PFSK-1 (cell line): ENCODE measurements around the gene GPR155.
A peak's percentile ranks its signal among the peaks of the same experiment; 100 is the strongest.

Experiments used
- FOXP2 ChIP-seq: optimal IDR thresholded peaks from 2 replicates; pipeline ENCODE3; 2011; ENCODE audit warnings: borderline replicate concordance, control low read depth, inconsistent platforms; ENCODE audit not compliant: insufficient read depth; ENCODE audit errors: extremely low read length, extremely low read depth
- POLR2AphosphoS5 ChIP-seq: IDR thresholded peaks from 2 replicates; pipeline ENCODE4 v1.6.1; 2012; ENCODE audit warnings: low read depth, mild to moderate bottlenecking, control low read depth, low read length, moderate library complexity
- SIN3A ChIP-seq: IDR thresholded peaks from 2 replicates; pipeline ENCODE4 v1.6.1; 2012; ENCODE audit warnings: mild to moderate bottlenecking, low read length, moderate library complexity, borderline replicate concordance; ENCODE audit not compliant: insufficient read depth
- TAF1 ChIP-seq: IDR thresholded peaks from 2 replicates; pipeline ENCODE4 v1.6.1; 2012; ENCODE audit warnings: low read length, control low read depth, borderline replicate concordance; ENCODE audit not compliant: insufficient read depth
- TF ChIP-seq, protein P1 (sequence below), 2 experiments: IDR thresholded peaks; 2 replicates each; pipeline versions ENCODE4 v1.6.1 to v1.8.0; 2011 to 2012; ENCODE audit warnings: low read depth in 2 of 2, low read length in 2 of 2, control low read depth in 1 of 2, inconsistent platforms in 1 of 2, mild to moderate bottlenecking in 1 of 2, moderate library complexity in 1 of 2; ENCODE audit not compliant: insufficient read depth in 1 of 2

GPR155 gene

DNA sequence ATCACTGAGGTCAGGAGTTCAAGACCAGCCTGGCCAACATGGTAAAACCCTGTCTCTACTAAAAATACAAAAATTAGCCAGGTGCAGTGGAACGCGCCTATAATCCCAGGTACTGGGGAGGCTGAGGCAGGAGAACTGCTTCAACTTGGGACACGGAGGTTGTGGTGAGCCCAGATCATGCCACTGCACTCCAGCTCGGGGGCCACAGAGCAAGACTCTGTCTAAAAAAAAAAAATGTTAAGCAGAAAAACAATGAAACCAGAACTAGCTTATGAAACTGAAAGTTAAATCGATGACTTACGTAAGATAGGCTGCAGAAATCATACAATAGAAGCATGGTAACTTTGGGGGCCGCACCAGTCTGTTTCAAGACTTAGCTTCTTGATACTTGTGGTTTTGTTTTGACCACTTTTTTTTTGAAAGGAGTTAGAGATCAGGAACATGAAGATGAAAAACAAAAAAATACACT lies 6.2 kb upstream of the GPR155 start:
- TF ChIP-seq FOXP2, result no peak
- TF ChIP-seq SIN3A, result no peak
- TF ChIP-seq, protein P1, sequence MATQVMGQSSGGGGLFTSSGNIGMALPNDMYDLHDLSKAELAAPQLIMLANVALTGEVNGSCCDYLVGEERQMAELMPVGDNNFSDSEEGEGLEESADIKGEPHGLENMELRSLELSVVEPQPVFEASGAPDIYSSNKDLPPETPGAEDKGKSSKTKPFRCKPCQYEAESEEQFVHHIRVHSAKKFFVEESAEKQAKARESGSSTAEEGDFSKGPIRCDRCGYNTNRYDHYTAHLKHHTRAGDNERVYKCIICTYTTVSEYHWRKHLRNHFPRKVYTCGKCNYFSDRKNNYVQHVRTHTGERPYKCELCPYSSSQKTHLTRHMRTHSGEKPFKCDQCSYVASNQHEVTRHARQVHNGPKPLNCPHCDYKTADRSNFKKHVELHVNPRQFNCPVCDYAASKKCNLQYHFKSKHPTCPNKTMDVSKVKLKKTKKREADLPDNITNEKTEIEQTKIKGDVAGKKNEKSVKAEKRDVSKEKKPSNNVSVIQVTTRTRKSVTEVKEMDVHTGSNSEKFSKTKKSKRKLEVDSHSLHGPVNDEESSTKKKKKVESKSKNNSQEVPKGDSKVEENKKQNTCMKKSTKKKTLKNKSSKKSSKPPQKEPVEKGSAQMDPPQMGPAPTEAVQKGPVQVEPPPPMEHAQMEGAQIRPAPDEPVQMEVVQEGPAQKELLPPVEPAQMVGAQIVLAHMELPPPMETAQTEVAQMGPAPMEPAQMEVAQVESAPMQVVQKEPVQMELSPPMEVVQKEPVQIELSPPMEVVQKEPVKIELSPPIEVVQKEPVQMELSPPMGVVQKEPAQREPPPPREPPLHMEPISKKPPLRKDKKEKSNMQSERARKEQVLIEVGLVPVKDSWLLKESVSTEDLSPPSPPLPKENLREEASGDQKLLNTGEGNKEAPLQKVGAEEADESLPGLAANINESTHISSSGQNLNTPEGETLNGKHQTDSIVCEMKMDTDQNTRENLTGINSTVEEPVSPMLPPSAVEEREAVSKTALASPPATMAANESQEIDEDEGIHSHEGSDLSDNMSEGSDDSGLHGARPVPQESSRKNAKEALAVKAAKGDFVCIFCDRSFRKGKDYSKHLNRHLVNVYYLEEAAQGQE (IDR thresholded peaks at IDR 0.05; ENCODE audit: insufficient read depth in 1 of 2, low read depth in 2 of 2, low read length in 2 of 2), result no peak
- TF ChIP-seq TAF1, result no peak
- no peak for TF ChIP-seq POLR2AphosphoS5

DNA sequence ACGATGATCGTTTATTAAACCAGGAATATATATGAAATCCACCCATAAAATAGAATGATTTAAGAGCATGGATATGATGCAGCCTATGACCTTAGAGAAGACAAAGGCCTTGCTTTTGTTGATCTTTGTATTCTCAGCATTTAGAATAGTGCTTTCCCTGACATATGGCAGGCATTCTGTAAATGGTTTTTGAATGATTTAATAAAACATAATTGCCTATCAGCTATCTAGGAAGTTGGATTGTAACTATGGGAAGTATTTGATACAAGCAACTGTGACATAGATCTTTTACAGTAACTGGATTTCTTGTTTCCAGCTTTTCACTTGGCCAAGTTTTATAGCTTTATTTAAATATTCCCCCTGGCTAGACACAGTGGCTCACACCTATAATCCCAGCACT lies 5.1 kb upstream of the GPR155 start:
- TF ChIP-seq, protein P1 (IDR thresholded peaks at IDR 0.05; ENCODE audit: insufficient read depth in 1 of 2, low read depth in 2 of 2, low read length in 2 of 2), result no peak
- TF ChIP-seq TAF1, result no peak
- no peak for TF ChIP-seq SIN3A
- TF ChIP-seq POLR2AphosphoS5, result no peak
- no peak for TF ChIP-seq FOXP2

DNA sequence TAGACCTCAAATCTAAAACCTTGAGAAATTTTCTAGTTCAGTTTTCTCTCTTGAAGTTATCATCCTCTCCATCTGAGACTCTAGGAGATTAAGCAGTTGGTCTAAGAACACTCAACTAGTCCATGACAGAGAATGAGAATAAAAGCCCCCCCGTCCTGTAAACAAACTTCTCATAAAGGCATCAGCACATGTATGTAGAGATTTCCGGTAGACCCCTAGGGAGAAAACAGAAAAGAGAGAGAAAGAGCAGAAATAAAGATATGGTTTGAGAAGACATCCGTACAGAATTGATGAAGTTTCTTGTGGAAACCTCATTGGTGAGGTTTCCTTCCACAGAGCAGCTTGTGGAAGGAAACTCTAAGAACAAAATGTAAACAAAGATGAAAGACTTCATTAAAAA lies 3.2 kb upstream of the GPR155 start:
- TF ChIP-seq FOXP2 (no peak), POLR2AphosphoS5 (no peak)
- TF ChIP-seq, protein P1 (IDR thresholded peaks at IDR 0.05; ENCODE audit: insufficient read depth in 1 of 2, low read depth in 2 of 2, low read length in 2 of 2), result no peak

DNA sequence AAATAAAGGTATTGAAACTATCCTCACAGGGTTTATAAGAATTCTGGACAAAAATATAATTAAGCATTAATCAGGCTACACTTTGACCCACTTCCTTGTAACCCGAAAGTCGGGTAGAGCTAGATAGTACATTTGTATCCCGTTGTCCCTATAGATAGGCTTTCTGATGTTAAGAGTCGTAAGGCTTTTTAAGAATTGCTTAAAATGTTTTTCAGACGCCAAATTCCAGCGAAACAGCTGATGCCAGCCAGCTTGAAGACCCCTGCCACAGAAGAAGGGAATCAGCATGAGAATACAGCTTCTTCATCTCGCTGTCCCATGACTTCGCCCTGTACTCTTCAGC lies 962 bp upstream of the GPR155 start:
- TF ChIP-seq FOXP2 (no peak), POLR2AphosphoS5 (no peak), TAF1 (no peak), SIN3A (no peak)
- TF ChIP-seq, protein P1 (IDR thresholded peaks at IDR 0.05; ENCODE audit: insufficient read depth in 1 of 2, low read depth in 2 of 2, low read length in 2 of 2), result no peak

DNA sequence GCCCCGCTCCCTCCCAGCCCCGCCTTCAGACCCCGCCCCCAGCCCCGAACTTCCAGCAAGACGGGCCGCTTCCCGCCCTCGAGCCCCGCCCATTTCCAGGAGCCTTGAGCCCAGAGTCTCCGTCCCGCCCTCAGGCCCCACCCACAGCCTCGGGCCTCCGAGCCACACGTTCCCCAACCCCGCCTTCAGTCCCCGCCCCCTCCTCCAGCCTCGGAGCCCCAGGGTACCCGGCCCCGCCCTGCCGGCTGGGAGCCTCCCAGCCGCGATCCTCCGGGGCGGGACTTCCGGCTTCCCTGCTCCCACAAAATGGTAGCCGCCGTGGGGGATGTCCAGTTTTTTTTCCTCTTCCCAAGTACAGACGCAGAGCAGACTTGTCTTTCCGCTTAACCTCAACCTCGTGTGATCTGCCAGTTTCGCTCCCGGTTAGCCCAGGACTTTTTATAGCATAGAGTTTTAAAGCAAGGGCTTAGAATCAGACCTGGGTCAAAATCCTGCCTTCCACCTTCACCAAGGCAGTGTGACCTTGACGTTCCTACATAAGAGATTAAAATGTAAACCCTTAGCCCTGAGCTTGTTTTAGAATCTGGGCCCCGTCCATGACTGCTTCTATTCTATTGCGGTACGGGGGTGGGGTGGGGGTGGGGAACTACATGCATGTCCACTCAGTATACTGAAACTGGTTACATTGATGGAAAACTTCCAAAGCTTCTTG lies 435 bp upstream of the GPR155 start:
- peak; percentile 80; the same call in 1 of the 2 replicates for TF ChIP-seq POLR2AphosphoS5
- TF ChIP-seq, protein P1 (IDR thresholded peaks at IDR 0.05; ENCODE audit: insufficient read depth in 1 of 2, low read depth in 2 of 2, low read length in 2 of 2), result no peak
- peak; percentile 58; the same call in 1 of the 2 replicates for TF ChIP-seq TAF1
